Aorta (tissue), 5 donors: ENCODE measurements around the gene FGF22. TPM values are rescaled to one million over a fixed set of nuclear protein-coding genes. Genes with fewer than 3 reads are reported as not detected.

Source experiments
- ATAC-seq: fragments of 200-7000 bp; cut with Tn5 transposase; one replicate; pipeline ENCODE4 v1.9.1; 2022; ENCODE audit warnings: moderate library complexity; ENCODE audit not compliant: low FRiP score
- DNase-seq, 2 donors: peaks; one replicate each; pipeline ENCODE4 v3.0.0-alpha.2; 2020
- H3K27ac ChIP-seq, 2 donors: one replicate each; pipeline ENCODE4 v1.5.1; 2013; ENCODE audit warnings: low read length in 2 of 2, mild to moderate bottlenecking in 2 of 2, moderate library complexity in 2 of 2, control low read depth in 1 of 2, inconsistent platforms in 1 of 2, low read depth in 1 of 2
- H3K27me3 ChIP-seq, 2 donors: one replicate each; pipeline ENCODE4 v1.6.1; 2013; ENCODE audit warnings: control low read depth in 1 of 2, low read length in 1 of 2, mild to moderate bottlenecking in 1 of 2, moderate library complexity in 1 of 2; ENCODE audit not compliant: insufficient read depth in 2 of 2, control insufficient read depth in 1 of 2
- H3K36me3 ChIP-seq, 2 donors: one replicate each; pipeline ENCODE4 v1.6.1; 2013; ENCODE audit warnings: control low read depth in 1 of 2, low read length in 1 of 2, mild to moderate bottlenecking in 1 of 2; ENCODE audit not compliant: insufficient read depth in 2 of 2, control insufficient read depth in 1 of 2
- H3K4me1 ChIP-seq, 2 donors: one replicate each; pipeline ENCODE4 v1.6.1; 2013; ENCODE audit warnings: low read length in 2 of 2, control low read depth in 1 of 2, mild to moderate bottlenecking in 1 of 2, moderate library complexity in 1 of 2; ENCODE audit not compliant: insufficient read depth in 2 of 2, control insufficient read depth in 1 of 2
- H3K4me3 ChIP-seq, 2 donors: one replicate each; pipeline ENCODE4 v1.5.1; 2013; ENCODE audit warnings: low read length in 2 of 2, control low read depth in 1 of 2, mild to moderate bottlenecking in 1 of 2
- H3K9me3 ChIP-seq: one replicate; pipeline ENCODE4 v1.6.1; 2013; ENCODE audit warnings: mild to moderate bottlenecking, low read length; ENCODE audit not compliant: control insufficient read depth
- WGBS, 2 donors: extraction: QIAGEN DNeasy Blood & Tissue Kit; methylation state at CpG; one replicate each; pipeline ENCODE4 v1.1.7; 2013; 5-methylcytosine and 5-hydroxymethylcytosine counted together
- intact Hi-C, 2 donors: fragments of 100-400 bp; cut with DNase I; formaldehyde crosslinking; loops; one replicate each; pipeline versions ENCODE4 v1.14.2 to v1.15.0; 2022
- polyA plus RNA-seq, 2 donors: library from polyadenylated mRNA; stranded (reverse); fragments of 200-250 nt; gene quantifications; one replicate each; pipeline ENCODE4 v1.2.3, GENCODE V29; 2013
- total RNA-seq, 2 donors: library from RNA; stranded (reverse); fragmentation: NEBNext Ultra II Directional; extraction: Animal tissue kit (Norgen Biotek cat#: 25700); gene quantifications; one replicate each; pipeline ENCODE4 v1.2.1, GENCODE V29; 2021
- donor health status: healthy with polysubstance abuse.
- donor health status: Bipolar disorder and iron deficiency.
- donor health status: DM: no; HTN: no; CAD: no.
- donor health status: DM: no; HTN: no; CAD: no.
- donor health status: DM: yes; HTN: yes; CAD: no.

Gene FGF22
- total and polyA plus RNA-seq, 4 donors, result 0.36 to 4.8 (median 0.54) TPM

DNA sequence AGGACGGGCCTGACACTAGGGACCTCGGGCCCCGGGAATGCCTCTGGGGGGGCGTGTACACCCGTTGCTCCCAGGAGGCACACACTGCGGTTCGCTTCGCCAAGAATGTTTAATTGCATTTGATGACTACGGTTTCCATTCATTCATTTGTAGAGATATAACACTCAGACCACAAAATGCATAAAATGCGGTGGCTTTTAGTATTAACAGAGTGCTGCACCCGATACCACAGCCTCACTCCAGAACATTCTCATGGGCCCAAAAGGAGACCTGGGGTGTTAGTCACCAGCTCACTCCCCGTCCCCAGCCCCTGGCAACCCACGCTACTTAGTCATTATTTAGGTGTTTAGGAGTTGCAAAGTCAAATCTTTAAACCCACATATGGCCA is 28.2 kb upstream of the FGF22 start:
- Histone ChIP-seq H3K9me3 (no peaks in the 10 kb centered on the region), H3K27ac (no peak overlapping the region), H3K4me3 (no peak overlapping the region), H3K4me1 (no peaks in the 10 kb centered on the region), H3K36me3 (no peaks in the 10 kb centered on the region), H3K27me3 (no peaks in the 10 kb centered on the region)
- WGBS, 2 donors, result 60 to 68% methylated on average over 13 of the region's 13 CpGs
- DNase-seq, result no peak
- intact Hi-C loops, result no loop called here
- ATAC-seq, result no peak

DNA sequence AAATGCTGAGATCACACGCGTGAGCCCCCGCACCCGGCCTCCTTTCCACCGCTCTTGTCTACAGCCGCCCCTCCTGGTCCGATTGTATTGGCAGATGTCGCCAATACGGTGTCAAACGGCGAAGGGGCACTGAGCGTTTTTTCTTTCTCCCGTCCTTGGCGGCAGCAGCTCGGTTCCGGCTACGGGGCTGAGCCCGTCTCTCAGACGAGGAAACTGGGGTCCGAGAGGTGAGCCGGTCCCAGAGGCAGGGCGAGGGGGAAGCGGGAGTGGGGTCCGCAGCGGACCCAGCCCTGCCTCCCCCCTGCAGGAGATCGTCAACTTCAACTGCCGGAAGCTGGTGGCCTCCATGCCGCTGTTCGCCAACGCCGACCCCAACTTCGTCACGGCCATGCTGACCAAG is 26.7 kb upstream of the FGF22 start:
- 85 to 90% methylated on average over 33 of the region's 33 CpGs for WGBS, 2 donors
- Histone ChIP-seq H3K27me3 (no peaks in the 10 kb centered on the region), H3K36me3 (no peaks in the 10 kb centered on the region), H3K27ac (no peak overlapping the region), H3K4me3 (no peak overlapping the region), H3K9me3 (no peaks in the 10 kb centered on the region), H3K4me1 (no peaks in the 10 kb centered on the region)
- ATAC-seq (no peak), DNase-seq (no peak)
- intact Hi-C loops, result no loop called here

DNA sequence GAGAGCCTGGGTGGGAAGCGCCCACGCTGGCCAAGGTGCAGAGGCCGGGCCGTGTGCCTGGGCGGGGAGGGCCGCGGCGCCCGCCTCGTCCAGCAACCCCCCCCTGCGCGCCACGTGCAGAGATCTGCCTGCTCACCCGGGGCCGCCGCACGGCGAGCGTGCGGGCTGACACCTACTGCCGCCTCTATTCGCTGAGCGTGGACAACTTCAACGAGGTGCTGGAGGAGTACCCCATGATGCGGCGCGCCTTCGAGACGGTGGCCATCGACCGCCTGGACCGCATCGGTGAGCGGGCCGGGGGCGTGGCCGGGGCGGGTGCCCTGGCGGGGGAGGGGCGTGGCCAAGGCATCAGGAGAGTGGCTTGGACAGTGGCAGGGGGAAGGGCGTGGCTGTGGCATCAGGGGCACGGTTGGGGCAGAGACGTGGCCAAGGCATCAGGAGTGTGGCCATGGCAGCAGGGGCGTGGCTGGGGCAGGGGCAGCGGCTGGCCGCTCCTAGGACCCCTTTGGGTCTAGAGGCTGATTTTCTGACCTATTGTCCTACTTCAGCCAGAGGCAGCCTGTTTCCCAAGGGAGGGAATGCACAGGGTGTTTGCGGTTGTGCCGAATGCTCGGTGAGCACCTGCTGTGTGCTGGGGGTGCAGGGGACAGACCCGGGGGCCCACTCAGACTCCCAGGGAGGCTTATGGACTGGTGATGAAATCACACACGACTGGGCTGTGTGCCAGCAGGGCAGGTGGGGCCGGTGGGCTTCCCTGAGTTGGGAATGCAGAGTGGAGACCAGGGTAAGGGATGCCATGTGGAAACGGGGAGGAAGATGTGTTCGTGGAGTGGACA is 25.7 kb upstream of the FGF22 start:
- ATAC-seq (no peak), DNase-seq (no peak)
- Histone ChIP-seq H3K27ac (no peak overlapping the region), H3K4me3 (no peak overlapping the region), H3K4me1 (no peaks in the 10 kb centered on the region), H3K27me3 (no peaks in the 10 kb centered on the region), H3K36me3 (no peaks in the 10 kb centered on the region), H3K9me3 (no peaks in the 10 kb centered on the region)
- WGBS, 2 donors, result 82% methylated on average over 54 of the region's 54 CpGs
- intact Hi-C loops, result no loop called here

DNA sequence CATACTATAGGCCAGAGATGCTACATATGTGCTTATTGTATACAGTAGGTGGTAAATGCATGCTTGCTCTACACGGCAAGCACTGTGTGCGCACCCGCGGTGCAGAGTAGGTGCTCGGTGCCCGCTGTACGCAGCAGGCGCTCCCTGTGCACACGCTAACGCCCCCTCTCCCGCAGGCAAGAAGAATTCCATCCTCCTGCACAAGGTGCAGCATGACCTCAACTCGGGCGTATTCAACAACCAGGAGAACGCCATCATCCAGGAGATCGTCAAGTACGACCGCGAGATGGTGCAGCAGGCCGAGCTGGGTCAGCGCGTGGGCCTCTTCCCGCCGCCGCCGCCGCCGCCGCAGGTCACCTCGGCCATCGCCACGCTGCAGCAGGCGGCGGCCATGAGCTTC is 24.1 kb upstream of the FGF22 start:
- Histone ChIP-seq H3K27ac (no peak overlapping the region), H3K36me3 (peaks cover 0 to 5% of the 10 kb centered on the region in 2 donors), H3K27me3 (no peaks in the 10 kb centered on the region), H3K9me3 (no peaks in the 10 kb centered on the region), H3K4me1 (no peaks in the 10 kb centered on the region), H3K4me3 (no peak overlapping the region)
- ATAC-seq, result no peak
- DNase-seq, result no peak
- intact Hi-C loops, result no loop called here
- WGBS, 2 donors, result 31 to 33% methylated on average over 26 to 33 of the region's 33 CpGs

DNA sequence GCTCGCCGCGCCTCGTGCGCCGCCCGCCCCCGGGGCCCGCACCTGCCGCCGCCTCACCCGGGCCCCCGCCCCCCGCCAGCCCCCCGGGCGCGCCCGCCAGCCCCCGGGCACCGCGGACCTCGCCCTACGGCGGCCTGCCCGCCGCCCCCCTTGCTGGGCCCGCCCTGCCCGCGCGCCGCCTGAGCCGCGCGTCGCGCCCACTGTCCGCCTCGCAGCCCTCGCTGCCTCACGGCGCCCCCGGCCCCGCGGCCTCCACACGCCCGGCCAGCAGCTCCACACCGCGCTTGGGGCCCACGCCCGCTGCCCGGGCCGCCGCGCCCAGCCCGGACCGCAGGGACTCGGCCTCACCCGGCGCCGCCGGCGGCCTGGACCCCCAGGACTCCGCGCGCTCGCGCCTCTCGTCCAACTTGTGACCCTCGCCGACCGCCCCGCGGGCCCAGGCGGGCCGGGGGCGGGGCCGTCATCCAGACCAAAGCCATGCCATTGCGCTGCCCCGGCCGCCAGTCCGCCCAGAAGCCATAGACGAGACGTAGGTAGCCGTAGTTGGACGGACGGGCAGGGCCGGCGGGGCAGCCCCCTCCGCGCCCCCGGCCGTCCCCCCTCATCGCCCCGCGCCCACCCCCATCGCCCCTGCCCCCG is 23.5 kb upstream of the FGF22 start:
- H3K27me3 ChIP-seq, result no peaks in the 10 kb centered on the region
- peaks cover 0 to 5% of the 10 kb centered on the region in 2 donors for H3K36me3 ChIP-seq
- no peaks in the 10 kb centered on the region for H3K9me3 ChIP-seq
- 6 to 8% methylated on average over 45 to 97 of the region's 97 CpGs for WGBS, 2 donors
- intact Hi-C loops, result no loop called here
- no peak overlapping the region for H3K4me3 ChIP-seq
- DNase-seq, result no peak
- no peak overlapping the region for H3K27ac ChIP-seq
- no peaks in the 10 kb centered on the region for H3K4me1 ChIP-seq
- no peak for ATAC-seq

DNA sequence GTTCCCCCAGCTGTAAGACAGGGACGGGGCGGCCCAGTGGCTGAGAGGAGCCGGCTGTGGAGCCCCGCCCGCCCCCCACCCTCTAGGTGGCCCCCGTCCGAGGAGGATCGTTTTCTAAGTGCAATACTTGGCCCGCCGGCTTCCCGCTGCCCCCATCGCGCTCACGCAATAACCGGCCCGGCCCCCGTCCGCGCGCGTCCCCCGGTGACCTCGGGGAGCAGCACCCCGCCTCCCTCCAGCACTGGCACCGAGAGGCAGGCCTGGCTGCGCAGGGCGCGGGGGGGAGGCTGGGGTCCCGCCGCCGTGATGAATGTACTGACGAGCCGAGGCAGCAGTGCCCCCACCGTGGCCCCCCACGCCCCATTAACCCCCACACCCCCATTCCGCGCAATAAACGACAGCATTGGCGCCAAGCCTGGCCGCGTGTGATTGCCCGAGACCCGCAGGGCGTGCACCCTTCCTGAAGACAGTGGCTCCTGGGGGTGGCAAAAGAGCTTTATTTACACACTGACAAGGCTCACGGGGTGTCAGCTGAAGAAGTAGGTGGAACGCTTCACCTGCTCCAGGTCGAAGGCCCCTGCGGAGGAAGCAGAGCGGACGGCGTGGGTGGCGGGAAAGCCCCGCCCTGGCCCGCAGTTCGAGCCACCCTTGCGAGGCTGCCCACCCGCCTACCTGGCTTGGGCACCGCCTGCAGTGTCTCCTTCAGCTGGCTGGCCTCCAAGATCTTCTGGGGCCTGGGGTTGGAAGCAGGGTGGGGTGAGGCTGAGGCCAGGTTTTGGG is 22.7 kb upstream of the FGF22 start:
- no peak overlapping the region for H3K27ac ChIP-seq
- WGBS, 2 donors, result 89 to 90% methylated on average over 57 to 58 of the region's 58 CpGs
- no peak for DNase-seq
- no peaks in the 10 kb centered on the region for H3K4me1 ChIP-seq
- intact Hi-C loops, result no loop called here
- no peaks in the 10 kb centered on the region for H3K27me3 ChIP-seq
- H3K36me3 ChIP-seq, result peaks cover 0 to 5% of the 10 kb centered on the region in 2 donors
- H3K9me3 ChIP-seq, result no peaks in the 10 kb centered on the region
- H3K4me3 ChIP-seq, result no peak overlapping the region
- ATAC-seq, result no peak

DNA sequence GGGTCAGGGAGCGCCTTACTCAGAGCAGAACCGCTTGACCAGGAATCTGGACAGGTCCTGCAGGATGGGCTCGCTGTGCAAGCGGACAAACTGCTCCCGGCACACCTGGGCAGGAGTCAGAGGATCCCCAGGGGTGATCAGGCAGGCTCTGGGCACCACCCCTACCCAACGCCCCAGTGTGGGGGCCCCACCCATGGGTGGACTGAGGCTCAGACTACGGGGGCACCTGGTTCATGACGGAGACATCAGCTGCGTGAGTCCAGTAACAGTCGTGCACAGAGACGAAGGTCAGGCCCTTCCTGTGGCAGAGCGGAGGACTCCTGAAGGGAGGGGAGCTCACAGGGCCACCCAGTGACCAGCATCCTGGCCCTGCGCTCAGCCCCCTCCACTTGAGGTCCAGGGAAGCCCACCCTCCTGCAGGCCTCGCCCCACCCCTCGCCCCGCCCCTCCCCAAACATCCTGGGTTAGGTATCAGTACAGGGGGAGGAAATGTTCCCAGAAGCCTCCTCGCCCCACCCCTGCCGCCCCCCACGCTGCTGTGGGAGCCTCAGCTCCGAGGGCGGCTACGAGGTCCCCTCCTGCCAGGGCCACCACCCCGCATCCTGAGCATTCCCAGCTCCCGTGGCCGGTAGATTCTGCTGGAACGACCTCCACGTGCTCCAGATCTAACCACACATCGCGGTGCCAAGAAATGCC is 22.0 kb upstream of the FGF22 start:
- Histone ChIP-seq H3K9me3 (no peaks in the 10 kb centered on the region), H3K4me3 (no peak overlapping the region), H3K27me3 (no peaks in the 10 kb centered on the region), H3K4me1 (no peaks in the 10 kb centered on the region), H3K27ac (no peak overlapping the region), H3K36me3 (peaks cover 0 to 5% of the 10 kb centered on the region in 2 donors)
- ATAC-seq, result no peak
- intact Hi-C loops, result no loop called here
- DNase-seq, result no peak
- WGBS, 2 donors, result 92% methylated on average over 27 to 29 of the region's 29 CpGs

DNA sequence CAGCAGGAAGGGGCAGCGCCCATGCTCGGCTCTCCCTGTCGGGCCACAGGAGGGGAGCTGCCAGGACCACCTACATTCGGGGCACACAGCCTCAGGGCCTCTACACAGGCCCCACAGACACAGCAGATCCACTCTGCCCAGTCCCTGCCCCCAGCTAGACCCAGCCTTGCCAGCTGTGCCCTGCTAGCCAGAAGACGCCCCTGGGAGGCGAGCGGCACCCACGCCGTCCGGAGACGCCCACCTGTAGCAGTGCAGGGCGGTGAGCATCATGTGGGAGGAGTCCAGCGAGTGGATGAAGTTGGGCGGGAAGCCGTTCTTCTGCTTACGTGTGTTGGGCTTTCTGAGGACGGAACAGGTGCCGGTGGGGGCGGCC is 21.4 kb upstream of the FGF22 start:
- no peaks in the 10 kb centered on the region for H3K4me1 ChIP-seq
- DNase-seq (no peak), ATAC-seq (no peak)
- H3K9me3 ChIP-seq, result no peaks in the 10 kb centered on the region
- H3K36me3 ChIP-seq, result peaks cover 0 to 8% of the 10 kb centered on the region in 2 donors
- H3K4me3 ChIP-seq, result no peak overlapping the region
- no peaks in the 10 kb centered on the region for H3K27me3 ChIP-seq
- no peak overlapping the region for H3K27ac ChIP-seq
- 93 to 94% methylated on average over 19 of the region's 19 CpGs for WGBS, 2 donors
- intact Hi-C loops, result no loop called here
